Ovary (tissue), 9 donors: Measurements from ENCODE around the gene TOMM70. TPM values are rescaled to one million over a fixed set of nuclear protein-coding genes. Genes with fewer than 3 reads are reported as not detected.

Source experiments
- DNase-seq, 5 donors: peaks; one replicate each; pipeline ENCODE4 v3.0.0-alpha.2; 2019 to 2020
- H3K27ac ChIP-seq, 2 donors: fragments of 200-600 bp; one replicate each; pipeline versions ENCODE4 v1.5.1 to v1.8.0; 2019 to 2022
- H3K27me3 ChIP-seq: fragments of 200-600 bp; one replicate; pipeline ENCODE4 v1.8.0; 2022
- H3K36me3 ChIP-seq: fragments of 200-600 bp; sonication (generic); one replicate; pipeline ENCODE4 v1.5.1; 2019
- H3K4me1 ChIP-seq: one replicate; pipeline ENCODE4 v1.8.1; 2013; ENCODE audit warnings: mild to moderate bottlenecking, moderate library complexity; ENCODE audit not compliant: insufficient read depth
- H3K4me3 ChIP-seq: fragments of 200-600 bp; sonication (generic); one replicate; pipeline ENCODE4 v1.5.1; 2017
- H3K9me3 ChIP-seq, 2 donors: fragments of 200-600 bp in 1 of 2; sonication (generic) in 1 of 2; one replicate each; pipeline versions ENCODE4 v1.5.1 to v1.8.1; 2013 to 2019; ENCODE audit warnings: mild to moderate bottlenecking in 1 of 2, moderate library complexity in 1 of 2
- CTCF ChIP-seq, 3 donors: fragments of 450-650 bp in 2 of 3; fragments of 200-600 bp in 1 of 3; IDR thresholded peaks; one replicate each; pipeline versions ENCODE4 v1.5.1 to v1.8.0; 2016 to 2022; ENCODE audit warnings: antibody characterized with exemption in 3 of 3, mild to moderate bottlenecking in 1 of 3
- EP300 ChIP-seq: sonication (generic); formaldehyde crosslinking; IDR thresholded peaks from one replicate; pipeline ENCODE4 v1.6.1; 2017; ENCODE audit warnings: antibody characterized with exemption
- POLR2A ChIP-seq: fragments of 450-650 bp; IDR thresholded peaks from one replicate; pipeline ENCODE4 v1.6.1; 2017; ENCODE audit warnings: antibody characterized with exemption, mild to moderate bottlenecking, moderate library complexity
- WGBS, 3 donors: extraction: QIAGEN DNeasy Blood & Tissue Kit in 1 of 3; methylation state at CpG; one replicate each; pipeline versions ENCODE4 v1.1.5 to v1.1.7; 2013 to 2017; 5-methylcytosine and 5-hydroxymethylcytosine counted together
- intact Hi-C, 4 donors: fragments of 100-400 bp; cut with DNase I; formaldehyde crosslinking; loops; one replicate each; pipeline versions ENCODE4 v1.11.0 to v1.15.1; 2022 to 2023
- polyA plus RNA-seq, 2 donors: library from polyadenylated mRNA; stranded (reverse); fragments of 200-250 nt in 1 of 2; fragments of 350-450 nt in 1 of 2; fragmentation: Illumina TruSeq in 1 of 2; extraction: RNeasy Lipid Tissue Mini Kit (QIAGEN cat#74804) in 1 of 2; gene quantifications; one replicate each; pipeline ENCODE4 v1.2.3, GENCODE V29; 2013 to 2014
- total RNA-seq, 7 donors: library from RNA; depleted of rRNA in 2 of 7; stranded (reverse); fragments of >200 nt in 2 of 7; fragmentation: NEBNext Ultra II Directional in 3 of 7; extraction: Animal tissue kit (Norgen Biotek cat#: 25700) in 3 of 7; gene quantifications; one replicate each; pipeline versions ENCODE4 v1.1.0 to v1.2.4, GENCODE V29; 2016 to 2023
- donor health status: DM: no; HTN: no; CAD: no; lungs with moderate emphysema.
- donor health status: DM: no; HTN: no; CAD: no.
- donor health status: Bipolar disorder and iron deficiency.
- donor health status: DM: yes; HTN: yes; CAD: no.
- donor health status: DM: no; HTN: no; CAD: no.
- donor health status: DM: yes; HTN: yes; CAD: no.

TOMM70 gene
- total and polyA plus RNA-seq, 9 donors, result 24.7 to 53.6 (median 37.3) TPM

- no peak overlapping the region for H3K27ac ChIP-seq
- TF ChIP-seq POLR2A (no peak), EP300 (no peak), CTCF (IDR thresholded peaks at IDR 0.05) (no peak)
- no peaks in the 10 kb centered on the region for H3K27me3 ChIP-seq
- no peaks in the 10 kb centered on the region for H3K36me3 ChIP-seq
- DNase-seq, result no peak
- no peaks in the 10 kb centered on the region for H3K9me3 ChIP-seq
- H3K4me1 ChIP-seq, result peaks cover 9% of the 10 kb centered on the region
- H3K4me3 ChIP-seq, result no peak overlapping the region
- intact Hi-C loops, result loop anchor here in 1 of 4 donors (10.0 kb wide), 1 partner anchor 72 kb away; no protein-coding TSS in a partner anchor
- WGBS, 3 donors, result 88 to 90% (median 90%) methylated on average over 2 of the region's 2 CpGs
Observed at GRCh38 chr3:100396967-100397366, 3.9 kb downstream of the TOMM70 start.

GRCh38 chr3:100395679-100396431 lies 5.0 kb downstream of the TOMM70 start:
- whole genome bisulfite sequencing, 3 donors, result 69 to 75% (median 73%) methylated on average over 2 of the region's 2 CpGs
- no peak overlapping the region for H3K4me3 ChIP-seq
- no peak for DNase-seq
- H3K27ac ChIP-seq, result no peak overlapping the region
- H3K27me3 ChIP-seq, result no peaks in the 10 kb centered on the region
- no peaks in the 10 kb centered on the region for H3K36me3 ChIP-seq
- no peaks in the 10 kb centered on the region for H3K9me3 ChIP-seq
- no peak for TF ChIP-seq CTCF (IDR thresholded peaks at IDR 0.05)
- no peak for TF ChIP-seq POLR2A
- TF ChIP-seq EP300, result no peak
- peaks cover 9% of the 10 kb centered on the region for H3K4me1 ChIP-seq
- intact Hi-C loops, result loop anchor here in 1 of 4 donors (10.0 kb wide), 1 partner anchor 71 kb away; no protein-coding TSS in a partner anchor

- DNase-seq, result no peak
- no peak overlapping the region for H3K4me3 ChIP-seq
- H3K36me3 ChIP-seq, result no peaks in the 10 kb centered on the region
- intact Hi-C loops, result no loop called here
- H3K27me3 ChIP-seq, result no peaks in the 10 kb centered on the region
- H3K4me1 ChIP-seq, result peaks cover 3% of the 10 kb centered on the region
- H3K9me3 ChIP-seq, result no peaks in the 10 kb centered on the region
- TF ChIP-seq CTCF (IDR thresholded peaks at IDR 0.05) (no peak), POLR2A (no peak), EP300 (no peak)
- WGBS, 3 donors, result 95 to 99% (median 97%) methylated on average over 1 of the region's 1 CpG
- no peak overlapping the region for H3K27ac ChIP-seq
Observed at GRCh38 chr3:100389025-100389424, 11.9 kb downstream of the TOMM70 start.

- no peaks in the 10 kb centered on the region for H3K9me3 ChIP-seq
- no peak for TF ChIP-seq POLR2A
- TF ChIP-seq EP300, result no peak
- TF ChIP-seq CTCF (IDR thresholded peaks at IDR 0.05), result no peak
- no peak for DNase-seq
- H3K36me3 ChIP-seq, result no peaks in the 10 kb centered on the region
- H3K27me3 ChIP-seq, result no peaks in the 10 kb centered on the region
- intact Hi-C loops, result no loop called here
- H3K4me3 ChIP-seq, result no peak overlapping the region
- no peak overlapping the region for H3K27ac ChIP-seq
- H3K4me1 ChIP-seq, result peaks cover 3% of the 10 kb centered on the region
Observed at GRCh38 chr3:100386437-100387074, 14.3 kb downstream of the TOMM70 start.
